ENCODE data around the gene CXCL17. TPM values are rescaled to one million over a fixed set of nuclear protein-coding genes. Genes with fewer than 3 reads are reported as not detected.

The CXCL17 gene
- total RNA-seq, 1 donor from 2014 or later, result 0.48 TPM

DNA sequence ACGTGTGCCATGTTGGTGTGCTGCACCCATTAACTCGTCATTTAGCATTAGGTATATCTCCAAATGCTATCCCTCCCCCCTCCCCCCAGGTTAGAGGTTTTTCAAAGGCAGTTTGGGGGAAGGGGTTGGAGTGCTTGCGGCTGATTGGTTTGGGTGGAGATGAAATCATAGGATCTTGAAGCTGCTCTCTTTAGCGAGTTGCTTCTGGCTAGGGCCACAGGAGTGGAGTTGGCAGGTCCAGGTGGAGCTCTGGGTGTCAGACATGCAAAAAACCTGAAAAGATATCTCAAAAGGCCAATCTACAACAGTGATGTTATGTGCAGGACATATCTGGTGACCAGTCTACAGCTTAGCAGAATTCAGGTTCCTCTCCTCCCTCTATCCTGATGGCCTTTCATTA lies 32.6 kb upstream of the CXCL17 start:
- TF ChIP-seq, protein P1, sequence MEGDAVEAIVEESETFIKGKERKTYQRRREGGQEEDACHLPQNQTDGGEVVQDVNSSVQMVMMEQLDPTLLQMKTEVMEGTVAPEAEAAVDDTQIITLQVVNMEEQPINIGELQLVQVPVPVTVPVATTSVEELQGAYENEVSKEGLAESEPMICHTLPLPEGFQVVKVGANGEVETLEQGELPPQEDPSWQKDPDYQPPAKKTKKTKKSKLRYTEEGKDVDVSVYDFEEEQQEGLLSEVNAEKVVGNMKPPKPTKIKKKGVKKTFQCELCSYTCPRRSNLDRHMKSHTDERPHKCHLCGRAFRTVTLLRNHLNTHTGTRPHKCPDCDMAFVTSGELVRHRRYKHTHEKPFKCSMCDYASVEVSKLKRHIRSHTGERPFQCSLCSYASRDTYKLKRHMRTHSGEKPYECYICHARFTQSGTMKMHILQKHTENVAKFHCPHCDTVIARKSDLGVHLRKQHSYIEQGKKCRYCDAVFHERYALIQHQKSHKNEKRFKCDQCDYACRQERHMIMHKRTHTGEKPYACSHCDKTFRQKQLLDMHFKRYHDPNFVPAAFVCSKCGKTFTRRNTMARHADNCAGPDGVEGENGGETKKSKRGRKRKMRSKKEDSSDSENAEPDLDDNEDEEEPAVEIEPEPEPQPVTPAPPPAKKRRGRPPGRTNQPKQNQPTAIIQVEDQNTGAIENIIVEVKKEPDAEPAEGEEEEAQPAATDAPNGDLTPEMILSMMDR (IDR thresholded peaks at IDR 0.05; ENCODE audit: unreplicated experiment), result no peak
- no peak for DNase-seq (ENCODE audit: low spot score, unreplicated experiment)
- Mint-ChIP-seq H3K4me3 (ENCODE audit: low read depth) (no peak overlapping the region), H3K27me3 (peaks cover 10% of the 10 kb centered on the region), H3K9me3 (ENCODE audit: low read depth) (no peaks in the 10 kb centered on the region), H3K27ac (no peak overlapping the region), H3K4me1 (ENCODE audit: low read depth) (peaks cover 10% of the 10 kb centered on the region), H3K36me3 (ENCODE audit: insufficient read depth) (no peaks in the 10 kb centered on the region)

DNA sequence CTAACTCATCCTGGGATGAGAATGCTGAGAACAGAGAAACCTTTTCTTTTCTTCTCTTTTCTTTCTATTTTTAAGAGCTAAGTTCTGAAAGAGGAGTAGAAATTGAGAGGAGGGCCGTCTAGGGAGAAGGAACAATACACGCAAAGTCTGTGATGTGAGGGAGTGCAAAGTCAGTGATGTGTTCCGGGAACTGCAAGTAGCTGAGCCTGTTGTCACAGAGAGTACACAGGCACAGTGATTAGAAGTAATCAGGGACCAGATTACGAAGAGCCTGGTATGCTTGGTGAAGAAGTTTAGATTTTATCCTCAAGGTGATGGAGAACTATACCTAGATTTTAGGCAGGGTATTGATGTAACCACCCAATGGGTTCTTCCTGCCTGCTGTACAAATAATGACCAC lies 32.0 kb upstream of the CXCL17 start:
- H3K4me3 Mint-ChIP-seq (ENCODE audit: low read depth), result no peak overlapping the region
- DNase-seq (ENCODE audit: low spot score, unreplicated experiment), result no peak
- peaks cover 10% of the 10 kb centered on the region for H3K4me1 Mint-ChIP-seq (ENCODE audit: low read depth)
- H3K27ac Mint-ChIP-seq, result no peak overlapping the region
- H3K9me3 Mint-ChIP-seq (ENCODE audit: low read depth), result no peaks in the 10 kb centered on the region
- no peaks in the 10 kb centered on the region for H3K36me3 Mint-ChIP-seq (ENCODE audit: insufficient read depth)
- TF ChIP-seq, protein P1 (IDR thresholded peaks at IDR 0.05; ENCODE audit: unreplicated experiment), result no peak
- H3K27me3 Mint-ChIP-seq, result peaks cover 10% of the 10 kb centered on the region

DNA sequence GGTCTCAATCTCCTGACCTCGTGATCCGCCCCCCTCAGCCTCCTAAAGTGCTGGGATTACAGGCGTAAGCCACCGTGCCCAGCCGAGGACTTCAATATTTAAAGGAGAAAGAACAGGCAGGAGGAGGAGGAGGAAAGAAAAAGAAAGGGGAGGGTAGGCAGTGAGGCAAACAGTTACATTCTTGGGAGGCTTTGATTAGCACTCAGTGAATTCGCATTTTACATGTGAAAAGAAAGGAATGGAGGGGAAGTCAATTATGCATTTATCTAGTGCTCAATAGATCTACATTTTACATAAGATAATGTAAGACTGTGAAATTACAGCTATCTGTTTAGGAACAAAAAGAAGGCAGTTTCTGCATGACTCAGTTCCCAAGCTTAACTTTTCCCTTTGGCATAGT lies 30.9 kb upstream of the CXCL17 start:
- Mint-ChIP-seq H3K27me3 (peaks cover 10% of the 10 kb centered on the region), H3K4me1 (ENCODE audit: low read depth) (peaks cover 10% of the 10 kb centered on the region), H3K36me3 (ENCODE audit: insufficient read depth) (no peaks in the 10 kb centered on the region), H3K27ac (no peak overlapping the region), H3K9me3 (ENCODE audit: low read depth) (no peaks in the 10 kb centered on the region), H3K4me3 (ENCODE audit: low read depth) (no peak overlapping the region)
- TF ChIP-seq, protein P1 (IDR thresholded peaks at IDR 0.05; ENCODE audit: unreplicated experiment), result no peak
- DNase-seq (ENCODE audit: low spot score, unreplicated experiment), result no peak

DNA sequence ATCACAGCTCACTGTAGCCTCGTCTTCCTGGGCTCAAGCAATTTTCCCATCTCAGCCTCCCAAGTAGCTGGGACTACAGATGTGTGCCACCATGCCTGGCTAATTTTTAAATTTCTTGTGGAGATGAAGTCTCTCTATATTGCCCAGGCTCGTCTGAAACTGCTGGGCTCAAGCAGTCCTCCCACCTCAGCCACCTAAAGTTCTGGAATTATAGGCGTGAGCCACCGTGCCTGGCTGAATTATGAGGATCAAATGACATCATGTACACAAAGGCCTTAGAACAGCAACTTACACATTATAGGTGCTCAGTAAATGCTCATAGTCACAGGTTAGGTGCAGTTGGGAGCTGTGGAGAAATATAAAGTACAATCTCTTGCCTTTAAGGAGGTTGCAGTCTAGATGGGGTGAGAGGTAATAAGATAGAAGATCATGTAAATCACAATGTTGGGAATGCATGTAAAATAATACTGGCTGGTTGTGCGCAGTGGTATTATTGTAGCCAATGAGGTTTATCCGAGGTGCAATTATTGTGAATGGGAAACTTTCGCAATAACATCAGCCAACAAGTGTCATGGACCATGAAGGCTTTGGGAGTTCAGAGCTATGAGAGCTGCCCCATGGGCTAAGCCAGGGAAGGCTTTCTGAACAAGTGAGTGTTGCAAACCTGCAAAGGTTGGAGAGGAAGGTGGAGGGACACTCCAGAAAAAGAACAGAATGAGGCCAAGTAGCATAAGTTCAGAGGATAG lies 29.8 kb upstream of the CXCL17 start:
- no peak overlapping the region for H3K27ac Mint-ChIP-seq
- no peaks in the 10 kb centered on the region for H3K36me3 Mint-ChIP-seq (ENCODE audit: insufficient read depth)
- H3K27me3 Mint-ChIP-seq, result peaks cover 10% of the 10 kb centered on the region
- TF ChIP-seq, protein P1 (IDR thresholded peaks at IDR 0.05; ENCODE audit: unreplicated experiment), result no peak
- no peak overlapping the region for H3K4me3 Mint-ChIP-seq (ENCODE audit: low read depth)
- peaks cover 11% of the 10 kb centered on the region for H3K4me1 Mint-ChIP-seq (ENCODE audit: low read depth)
- no peaks in the 10 kb centered on the region for H3K9me3 Mint-ChIP-seq (ENCODE audit: low read depth)
- no peak for DNase-seq (ENCODE audit: low spot score, unreplicated experiment)

DNA sequence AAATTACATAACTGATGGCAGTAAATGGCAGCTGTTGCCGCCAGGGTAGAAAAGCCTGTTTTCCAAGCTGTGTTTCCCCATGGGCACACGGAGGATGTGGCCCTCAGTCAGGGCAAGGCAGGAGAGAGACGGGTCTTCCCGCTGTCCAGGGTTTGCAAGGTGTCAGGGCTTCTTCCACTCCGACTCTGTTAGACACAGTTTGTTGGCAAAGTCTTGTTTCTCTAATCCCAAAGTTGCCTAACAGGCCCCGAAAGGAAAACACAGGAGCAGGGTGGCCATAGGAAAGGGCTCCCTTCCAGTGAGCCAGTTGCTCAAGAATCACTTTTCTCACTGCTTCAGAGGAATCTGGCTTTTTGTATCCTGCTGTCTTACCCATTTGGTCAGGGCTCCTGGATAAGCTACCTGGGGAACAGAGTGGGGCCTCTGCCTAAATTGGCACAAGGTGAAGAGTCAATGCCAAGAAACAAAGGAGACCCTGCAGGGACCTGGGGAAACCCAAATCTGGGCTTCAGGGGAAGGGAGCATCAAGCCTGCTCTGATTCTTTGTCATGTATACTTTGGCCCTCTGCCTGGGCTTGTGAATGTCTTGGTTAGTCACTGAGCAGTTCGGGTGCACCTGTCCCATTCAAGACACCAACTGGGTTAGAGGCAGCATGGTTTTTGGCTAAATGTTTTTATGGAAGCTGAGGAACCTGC lies 29.0 kb upstream of the CXCL17 start:
- Mint-ChIP-seq H3K27me3 (peaks cover 13% of the 10 kb centered on the region), H3K36me3 (ENCODE audit: insufficient read depth) (no peaks in the 10 kb centered on the region), H3K4me1 (ENCODE audit: low read depth) (peaks cover 16% of the 10 kb centered on the region), H3K4me3 (ENCODE audit: low read depth) (no peak overlapping the region), H3K27ac (no peak overlapping the region), H3K9me3 (ENCODE audit: low read depth) (no peaks in the 10 kb centered on the region)
- no peak for DNase-seq (ENCODE audit: low spot score, unreplicated experiment)
- TF ChIP-seq, protein P1 (IDR thresholded peaks at IDR 0.05; ENCODE audit: unreplicated experiment), result no peak

Measured in progenitor cell of endocrine pancreas (in vitro differentiated cells).